OCI-LY7 (cell line): ENCODE data around the gene KRT40.

ENCODE experiments used
- CTCF ChIP-seq: fragments of 200-600 bp; sonication (generic); conservative IDR thresholded peaks from 2 replicates; pipeline ENCODE4 v1.5.1; 2014; ENCODE audit warnings: mild to moderate bottlenecking, antibody characterized with exemption, low read length, moderate library complexity, mixed read lengths
- EZH2phosphoT487 ChIP-seq: fragments of 200-600 bp; sonication (generic); IDR thresholded peaks from 2 replicates; pipeline ENCODE4 v1.6.1; 2018; ENCODE audit warnings: low read depth, borderline replicate concordance, mild to moderate bottlenecking, mixed run types, antibody characterized with exemption, low read length, moderate library complexity, mixed read lengths

DNA sequence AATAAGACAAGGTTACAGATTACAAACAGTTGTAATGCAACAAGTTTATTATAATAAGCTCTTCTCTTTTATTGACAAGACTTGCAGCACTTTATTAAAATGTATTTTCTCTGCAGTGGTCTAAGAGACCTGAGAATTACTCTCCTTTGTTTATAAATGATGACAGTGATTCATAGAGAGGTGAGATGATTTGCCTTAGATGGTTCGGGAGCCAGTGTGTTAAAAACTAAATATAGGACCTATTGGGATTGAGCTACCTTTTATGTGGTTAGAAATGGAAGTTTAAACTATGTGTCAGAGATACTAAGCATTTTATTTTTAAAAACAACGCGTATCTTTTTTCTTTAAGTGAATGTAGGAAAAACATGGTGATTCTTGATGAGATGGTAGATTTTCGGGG is 12.7 kb upstream of the KRT40 start:
- TF ChIP-seq CTCF (no peak), EZH2phosphoT487 (no peak)
